A673 (cell line): ENCODE data around the gene NFKB1. TPM values are rescaled to one million over a fixed set of nuclear protein-coding genes. Genes with fewer than 3 reads are reported as not detected.

Experiments used
- BruUV-seq: library from RNA; stranded (reverse); fragments of 400-500 nt; replicated peaks from 2 replicates; lab custom pipeline; 2021; lab: Mats Ljungman, UMichigan
- CTCF ChIA-PET: fragments of 300-600 bp; sonication (Branson Sonifier 250); formaldehyde crosslinking; loops from one replicate; lab custom pipeline; 2022; ENCODE audit warnings: antibody characterized with exemption; lab: Charles Lee
- POLR2A ChIA-PET: fragments of 300-600 bp; sonication (Branson Sonifier 250); formaldehyde crosslinking; loops from one replicate; lab custom pipeline; 2022; ENCODE audit warnings: antibody characterized with exemption; ENCODE audit not compliant: low non-redundant PET; lab: Charles Lee
- DNase-seq: peaks from one replicate; pipeline ENCODE4 v3.0.0-alpha.2; 2015; ENCODE audit warnings: low spot score
- H3K27ac ChIP-seq: fragments of 200-600 bp; sonication (generic); 2 replicates; pipeline ENCODE4 v1.5.1; 2016; ENCODE audit warnings: mixed run types, low read depth, mild to moderate bottlenecking, mixed read lengths, antibody characterized with exemption, low read length; ENCODE audit not compliant: poor library complexity, severe bottlenecking
- H3K27me3 ChIP-seq: fragments of 200-600 bp; sonication (generic); replicated peaks from 2 replicates; pipeline ENCODE4 v1.6.1; 2017; ENCODE audit warnings: mixed run types, low read depth, mild to moderate bottlenecking, mixed read lengths, antibody characterized with exemption, low read length; ENCODE audit not compliant: insufficient read depth, poor library complexity
- H3K36me3 ChIP-seq: fragments of 200-600 bp; sonication (generic); 2 replicates; pipeline ENCODE4 v1.6.1; 2016; ENCODE audit warnings: mixed run types, mild to moderate bottlenecking, mixed read lengths, antibody characterized with exemption, low read length; ENCODE audit not compliant: insufficient read depth, poor library complexity, severe bottlenecking
- H3K4me1 ChIP-seq: fragments of 200-600 bp; sonication (generic); 2 replicates; pipeline ENCODE4 v1.6.1; 2017; ENCODE audit warnings: mixed run types, mild to moderate bottlenecking, mixed read lengths, antibody characterized with exemption, low read length; ENCODE audit not compliant: insufficient read depth, poor library complexity, severe bottlenecking
- H3K4me3 ChIP-seq: fragments of 200-600 bp; sonication (generic); 2 replicates; pipeline ENCODE4 v1.5.1; 2016; ENCODE audit warnings: low read depth, mixed run types, mild to moderate bottlenecking, mixed read lengths, low read length; ENCODE audit not compliant: poor library complexity, severe bottlenecking
- H3K9me3 ChIP-seq: fragments of 200-600 bp; sonication (generic); 2 replicates; pipeline ENCODE4 v1.6.1; 2016; ENCODE audit warnings: mixed run types, low read depth, mild to moderate bottlenecking, mixed read lengths, antibody characterized with exemption, low read length; ENCODE audit not compliant: poor library complexity, severe bottlenecking
- CTCF ChIP-seq: fragments of 300-800, 200-600 bp; sonication (generic); conservative IDR thresholded peaks from 2 replicates; pipeline ENCODE4 v1.5.1; 2017; ENCODE audit warnings: low read depth, mild to moderate bottlenecking, antibody characterized with exemption, low read length, moderate library complexity, mixed read lengths
- EZH2 ChIP-seq: fragments of 200-600 bp; sonication (generic); IDR thresholded peaks from 2 replicates; pipeline ENCODE4 v1.6.1; 2017; ENCODE audit warnings: borderline replicate concordance, low read depth, mild to moderate bottlenecking, mixed read lengths, antibody characterized with exemption, low read length; ENCODE audit not compliant: poor library complexity, severe bottlenecking
- intact Hi-C: fragments of 100-400 bp; cut with micrococcal nuclease; formaldehyde crosslinking; loops from one replicate; pipeline ENCODE4 v1.10.0; 2022; ENCODE audit not compliant: unreplicated experiment
- total RNA-seq: library from RNA; stranded (reverse); gene quantifications from 2 replicates; pipeline ENCODE4 v1.2.3, GENCODE V29; 2021

Gene NFKB1
- total RNA-seq, 1 experiment from 2014 or later = 26.1 TPM

GRCh38 chr4:102537269-102537668 lies 36.1 kb downstream of the NFKB1 start:
- H3K27me3 ChIP-seq = no peaks in the 10 kb centered on the region
- intact Hi-C loops = no loop called here
- no peaks in the 10 kb centered on the region for H3K36me3 ChIP-seq
- ChIA-PET CTCF (no interaction called here), POLR2A (no interaction called here)
- TF ChIP-seq EZH2 (no peak), CTCF (no peak)
- H3K9me3 ChIP-seq = no peaks in the 10 kb centered on the region
- H3K27ac ChIP-seq = no peak overlapping the region
- no peak for DNase-seq
- no peak overlapping the region for H3K4me3 ChIP-seq
- peaks cover 3% of the 10 kb centered on the region for H3K4me1 ChIP-seq
- BruUV-seq = no TSS peak

GRCh38 chr4:102541697-102542096 lies 40.5 kb downstream of the NFKB1 start:
- Histone ChIP-seq H3K27me3 (no peaks in the 10 kb centered on the region), H3K4me1 (no peaks in the 10 kb centered on the region), H3K9me3 (no peaks in the 10 kb centered on the region), H3K27ac (no peak overlapping the region), H3K4me3 (no peak overlapping the region), H3K36me3 (no peaks in the 10 kb centered on the region)
- ChIA-PET CTCF (no interaction called here), POLR2A (no interaction called here)
- DNase-seq = no peak
- TF ChIP-seq EZH2 = no peak
- peak; percentile 40 for TF ChIP-seq CTCF
- BruUV-seq = no TSS peak
- intact Hi-C loops = no loop called here

GRCh38 chr4:102543030-102543928 lies 42.1 kb downstream of the NFKB1 start:
- no TSS peak for BruUV-seq
- TF ChIP-seq EZH2 (no peak), CTCF (no peak)
- Histone ChIP-seq H3K4me1 (no peaks in the 10 kb centered on the region), H3K27ac (no peak overlapping the region), H3K36me3 (no peaks in the 10 kb centered on the region), H3K4me3 (no peak overlapping the region), H3K27me3 (no peaks in the 10 kb centered on the region), H3K9me3 (no peaks in the 10 kb centered on the region)
- intact Hi-C loops = no loop called here
- DNase-seq = no peak
- ChIA-PET POLR2A (no interaction called here), CTCF (interaction anchor here (0.7 kb wide), 1 partner anchor 519 kb away, joined by 9 read pairs; no protein-coding TSS in a partner anchor)
